OCI-LY3 (cell line): ENCODE data around the gene IWS1.

Experiments
- H2AFZ ChIP-seq: fragments of 200-600, 300-600 bp; shearing (Covaris generic); 2 replicates; pipeline ENCODE4 v1.6.0; 2014; ENCODE audit warnings: antibody characterized with exemption, low read depth, low read length
- H3K27ac ChIP-seq: fragments of 200-600, 300-600 bp; sonication (generic); 2 replicates; pipeline ENCODE4 v1.5.1; 2014; ENCODE audit warnings: mild to moderate bottlenecking, low read length, moderate library complexity, mixed read lengths
- H3K27me3 ChIP-seq: fragments of 200-600, 300-600 bp; sonication (generic); 2 replicates; pipeline ENCODE4 v1.6.1; 2014; ENCODE audit warnings: low read depth, low read length, mixed read lengths
- H3K36me3 ChIP-seq: fragments of 200-600, 300-600 bp; sonication (generic); replicated peaks from 2 replicates; pipeline ENCODE3; 2014; ENCODE audit warnings: low read depth, low read length, mixed read lengths
- H3K4me1 ChIP-seq: fragments of 300-600, 200-600 bp; sonication (generic); 2 replicates; pipeline ENCODE4 v1.6.1; 2014; ENCODE audit warnings: low read length, mixed read lengths
- H3K4me2 ChIP-seq: fragments of 200-600, 300-600 bp; sonication (generic); 2 replicates; pipeline ENCODE4 v1.6.1; 2014; ENCODE audit warnings: low read length, mixed read lengths
- H3K4me3 ChIP-seq: fragments of 300-600, 200-600 bp; sonication (generic); 2 replicates; pipeline ENCODE4 v1.5.1; 2014; ENCODE audit warnings: antibody characterized with exemption, mild to moderate bottlenecking, low read length, moderate library complexity
- H3K79me2 ChIP-seq: fragments of 300-600, 200-600 bp; shearing (Covaris generic); 2 replicates; pipeline ENCODE4 v1.6.1; 2014; ENCODE audit warnings: mild to moderate bottlenecking, low read length, mixed read lengths
- H3K9ac ChIP-seq: fragments of 300-600, 200-600 bp; shearing (Covaris generic); 2 replicates; pipeline ENCODE4 v1.6.0; 2014; ENCODE audit warnings: mild to moderate bottlenecking, low read length, moderate library complexity
- H3K9me3 ChIP-seq: fragments of 200-600, 300-600 bp; shearing (Covaris generic); 2 replicates; pipeline ENCODE4 v1.6.1; 2014; ENCODE audit warnings: low read length, mixed read lengths; ENCODE audit not compliant: insufficient read depth
- H4K20me1 ChIP-seq: fragments of 200-600, 300-600 bp; sonication (generic); 2 replicates; pipeline ENCODE4 v1.6.1; 2016; ENCODE audit warnings: low read length, mixed read lengths; ENCODE audit not compliant: insufficient read depth
- EZH2phosphoT487 ChIP-seq: fragments of 200-600 bp; shearing (Covaris generic); IDR thresholded peaks from 2 replicates; pipeline ENCODE4 v1.6.1; 2018; ENCODE audit warnings: antibody characterized with exemption, mixed run types, low read depth
- TF ChIP-seq, protein P1 (sequence below): fragments of 200-600, 300-600 bp; sonication (generic); IDR thresholded peaks from 2 replicates; pipeline ENCODE4 v1.5.1; 2014; ENCODE audit warnings: antibody characterized with exemption, low read length, low read depth

IWS1 gene

DNA sequence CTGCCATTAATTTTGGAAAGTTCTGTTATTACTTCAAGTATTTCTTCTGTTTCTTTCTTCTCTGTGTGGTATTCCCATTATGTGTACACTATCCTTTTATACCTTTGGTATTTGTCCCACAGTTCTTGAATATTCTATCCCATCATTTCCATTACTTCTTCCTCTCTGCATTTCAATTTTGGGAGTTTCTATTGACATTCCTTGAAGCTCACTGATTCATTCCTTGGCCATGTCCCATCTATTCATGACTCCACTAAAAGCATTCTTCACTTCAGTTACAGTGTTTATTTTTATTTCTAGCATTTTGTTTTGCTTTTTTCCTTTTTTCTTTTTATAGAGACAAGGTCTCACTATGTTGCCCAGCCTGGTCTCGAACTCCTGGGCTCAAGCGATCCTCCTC lies 77.8 kb downstream of the IWS1 start:
- no peaks in the 10 kb centered on the region for H3K9me3 ChIP-seq
- no peaks in the 10 kb centered on the region for H3K79me2 ChIP-seq
- H3K9ac ChIP-seq: no peak overlapping the region
- no peak overlapping the region for H3K4me3 ChIP-seq
- H3K4me2 ChIP-seq: no peak overlapping the region
- H3K27me3 ChIP-seq: no peaks in the 10 kb centered on the region
- no peak overlapping the region for H3K27ac ChIP-seq
- H3K36me3 ChIP-seq: peaks cover 3% of the 10 kb centered on the region
- H4K20me1 ChIP-seq: no peaks in the 10 kb centered on the region
- no peak overlapping the region for H2AFZ ChIP-seq
- no peaks in the 10 kb centered on the region for H3K4me1 ChIP-seq
- TF ChIP-seq, protein P1, sequence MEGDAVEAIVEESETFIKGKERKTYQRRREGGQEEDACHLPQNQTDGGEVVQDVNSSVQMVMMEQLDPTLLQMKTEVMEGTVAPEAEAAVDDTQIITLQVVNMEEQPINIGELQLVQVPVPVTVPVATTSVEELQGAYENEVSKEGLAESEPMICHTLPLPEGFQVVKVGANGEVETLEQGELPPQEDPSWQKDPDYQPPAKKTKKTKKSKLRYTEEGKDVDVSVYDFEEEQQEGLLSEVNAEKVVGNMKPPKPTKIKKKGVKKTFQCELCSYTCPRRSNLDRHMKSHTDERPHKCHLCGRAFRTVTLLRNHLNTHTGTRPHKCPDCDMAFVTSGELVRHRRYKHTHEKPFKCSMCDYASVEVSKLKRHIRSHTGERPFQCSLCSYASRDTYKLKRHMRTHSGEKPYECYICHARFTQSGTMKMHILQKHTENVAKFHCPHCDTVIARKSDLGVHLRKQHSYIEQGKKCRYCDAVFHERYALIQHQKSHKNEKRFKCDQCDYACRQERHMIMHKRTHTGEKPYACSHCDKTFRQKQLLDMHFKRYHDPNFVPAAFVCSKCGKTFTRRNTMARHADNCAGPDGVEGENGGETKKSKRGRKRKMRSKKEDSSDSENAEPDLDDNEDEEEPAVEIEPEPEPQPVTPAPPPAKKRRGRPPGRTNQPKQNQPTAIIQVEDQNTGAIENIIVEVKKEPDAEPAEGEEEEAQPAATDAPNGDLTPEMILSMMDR: no peak
- no peak for TF ChIP-seq EZH2phosphoT487

DNA sequence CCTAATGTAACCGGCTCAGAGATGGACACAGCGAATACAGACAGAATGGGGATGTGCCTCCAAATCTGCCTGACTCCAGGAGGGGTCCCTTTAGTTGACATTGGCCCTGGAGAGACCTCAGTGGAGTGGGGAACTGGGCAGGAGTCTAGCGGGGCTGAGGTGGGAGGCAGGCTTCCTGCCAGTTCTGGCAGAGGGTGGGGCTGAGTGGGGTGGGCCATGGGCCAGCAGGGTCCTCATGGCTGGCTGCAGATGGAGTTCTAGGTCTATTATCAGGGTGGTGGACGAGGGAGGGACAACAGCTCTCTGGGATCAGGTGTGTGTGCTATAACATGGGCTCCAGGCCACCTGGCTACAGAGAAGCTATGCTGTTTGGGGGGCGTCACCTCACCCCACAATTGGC lies 86.9 kb downstream of the IWS1 start:
- H3K4me3 ChIP-seq: no peak overlapping the region
- H3K9ac ChIP-seq: no peak overlapping the region
- H3K9me3 ChIP-seq: no peaks in the 10 kb centered on the region
- no peak overlapping the region for H2AFZ ChIP-seq
- H3K4me2 ChIP-seq: no peak overlapping the region
- H3K4me1 ChIP-seq: no peaks in the 10 kb centered on the region
- H3K79me2 ChIP-seq: no peaks in the 10 kb centered on the region
- no peaks in the 10 kb centered on the region for H3K27me3 ChIP-seq
- H3K27ac ChIP-seq: no peak overlapping the region
- peaks cover 4% of the 10 kb centered on the region for H3K36me3 ChIP-seq
- TF ChIP-seq EZH2phosphoT487: no peak
- TF ChIP-seq, protein P1: no peak
- H4K20me1 ChIP-seq: no peaks in the 10 kb centered on the region

DNA sequence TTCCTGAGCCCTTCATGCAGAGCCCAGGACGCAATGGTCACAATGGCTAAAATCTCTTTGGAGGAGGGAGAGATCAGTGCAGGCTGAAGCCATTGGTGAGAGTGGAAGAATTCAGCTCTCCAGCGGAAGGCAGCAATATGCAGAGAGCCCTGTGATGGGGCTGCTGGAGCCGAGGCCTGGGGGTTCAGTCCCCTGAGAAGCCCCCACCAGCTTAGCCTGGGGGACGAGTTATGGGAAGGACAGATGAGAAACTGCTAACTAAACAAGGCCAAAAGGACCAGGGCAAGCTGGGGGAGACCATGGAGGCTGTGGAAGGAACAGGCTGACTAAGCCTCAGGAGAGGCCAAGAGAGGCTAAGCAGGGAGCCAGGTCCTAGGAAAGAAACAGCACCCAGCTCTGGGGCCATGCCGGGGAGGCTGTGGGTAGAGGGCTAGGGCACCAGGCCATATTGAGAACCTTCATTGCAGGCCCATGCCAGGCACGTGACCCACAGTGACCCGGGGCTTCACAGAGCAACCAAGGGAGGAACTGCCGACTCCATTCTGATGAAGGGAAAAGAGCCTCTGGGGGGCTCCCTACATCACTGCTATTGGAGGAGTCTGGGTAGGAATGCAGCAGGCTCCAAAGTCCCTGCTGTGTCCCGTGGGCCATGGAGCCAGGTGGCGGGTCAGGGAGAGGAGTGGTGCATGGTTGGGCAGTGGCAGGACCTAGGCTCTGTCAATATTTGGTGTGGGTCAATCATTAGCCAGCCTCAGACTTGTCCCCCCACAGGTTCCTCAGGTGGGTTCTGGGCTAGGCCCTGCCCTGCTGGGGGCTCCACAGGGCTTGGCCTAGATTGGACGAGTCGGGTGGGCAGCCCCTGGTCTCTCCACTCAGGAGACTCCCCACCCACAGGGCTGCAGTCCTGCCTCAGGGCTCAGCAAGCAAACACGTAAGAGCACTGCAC lies 88.2 kb downstream of the IWS1 start:
- Histone ChIP-seq H3K9me3 (no peaks in the 10 kb centered on the region), H3K27me3 (no peaks in the 10 kb centered on the region), H3K27ac (no peak overlapping the region), H2AFZ (no peak overlapping the region), H3K9ac (no peak overlapping the region), H3K4me3 (no peak overlapping the region), H3K4me2 (no peak overlapping the region), H3K4me1 (no peaks in the 10 kb centered on the region), H4K20me1 (no peaks in the 10 kb centered on the region), H3K79me2 (no peaks in the 10 kb centered on the region), H3K36me3 (peaks cover 4% of the 10 kb centered on the region)
- TF ChIP-seq, protein P1: no peak
- TF ChIP-seq EZH2phosphoT487: no peak

DNA sequence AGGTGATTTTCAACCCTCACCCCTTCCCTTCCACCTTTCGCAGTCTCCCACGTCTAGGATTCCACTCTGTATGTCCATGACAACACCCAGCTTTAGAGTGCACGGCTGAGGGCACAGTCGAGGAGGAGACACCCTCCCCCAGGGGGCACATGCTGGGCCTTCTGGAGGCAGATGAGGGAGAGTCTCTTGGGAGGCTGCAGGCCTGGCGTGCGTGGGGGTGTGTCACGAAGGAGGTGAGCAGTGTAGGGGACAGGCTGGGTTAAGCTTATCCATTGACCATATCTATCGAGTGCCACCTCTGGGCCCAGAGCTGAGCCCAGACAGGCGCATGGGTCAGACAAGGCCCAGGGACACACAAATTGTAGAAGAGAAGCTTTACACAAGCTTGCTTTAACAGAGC lies 89.2 kb downstream of the IWS1 start:
- Histone ChIP-seq H3K4me3 (no peak overlapping the region), H3K27me3 (no peaks in the 10 kb centered on the region), H3K27ac (no peak overlapping the region), H3K9me3 (no peaks in the 10 kb centered on the region), H2AFZ (no peak overlapping the region), H3K9ac (no peak overlapping the region), H3K4me2 (no peak overlapping the region), H4K20me1 (no peaks in the 10 kb centered on the region), H3K36me3 (peaks cover 4% of the 10 kb centered on the region), H3K79me2 (no peaks in the 10 kb centered on the region), H3K4me1 (no peaks in the 10 kb centered on the region)
- TF ChIP-seq, protein P1: no peak
- no peak for TF ChIP-seq EZH2phosphoT487
